ENCODE measurements around the gene FBXO30. TPM values are rescaled to one million over a fixed set of nuclear protein-coding genes. Genes with fewer than 3 reads are reported as not detected.

Gene FBXO30
- total RNA-seq, 4 donors from 2014 or later: 7.2 to 12.6 (median 10.4) TPM

GRCh38 chr6:145798530-145798929 lies 16.1 kb downstream of the FBXO30 start:
- ATAC-seq (ENCODE audit: low FRiP score) (no peak), DNase-seq (ENCODE audit: low spot score) (no peak)
- TF ChIP-seq, protein P1, sequence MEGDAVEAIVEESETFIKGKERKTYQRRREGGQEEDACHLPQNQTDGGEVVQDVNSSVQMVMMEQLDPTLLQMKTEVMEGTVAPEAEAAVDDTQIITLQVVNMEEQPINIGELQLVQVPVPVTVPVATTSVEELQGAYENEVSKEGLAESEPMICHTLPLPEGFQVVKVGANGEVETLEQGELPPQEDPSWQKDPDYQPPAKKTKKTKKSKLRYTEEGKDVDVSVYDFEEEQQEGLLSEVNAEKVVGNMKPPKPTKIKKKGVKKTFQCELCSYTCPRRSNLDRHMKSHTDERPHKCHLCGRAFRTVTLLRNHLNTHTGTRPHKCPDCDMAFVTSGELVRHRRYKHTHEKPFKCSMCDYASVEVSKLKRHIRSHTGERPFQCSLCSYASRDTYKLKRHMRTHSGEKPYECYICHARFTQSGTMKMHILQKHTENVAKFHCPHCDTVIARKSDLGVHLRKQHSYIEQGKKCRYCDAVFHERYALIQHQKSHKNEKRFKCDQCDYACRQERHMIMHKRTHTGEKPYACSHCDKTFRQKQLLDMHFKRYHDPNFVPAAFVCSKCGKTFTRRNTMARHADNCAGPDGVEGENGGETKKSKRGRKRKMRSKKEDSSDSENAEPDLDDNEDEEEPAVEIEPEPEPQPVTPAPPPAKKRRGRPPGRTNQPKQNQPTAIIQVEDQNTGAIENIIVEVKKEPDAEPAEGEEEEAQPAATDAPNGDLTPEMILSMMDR (IDR thresholded peaks at IDR 0.05): no peak

DNA sequence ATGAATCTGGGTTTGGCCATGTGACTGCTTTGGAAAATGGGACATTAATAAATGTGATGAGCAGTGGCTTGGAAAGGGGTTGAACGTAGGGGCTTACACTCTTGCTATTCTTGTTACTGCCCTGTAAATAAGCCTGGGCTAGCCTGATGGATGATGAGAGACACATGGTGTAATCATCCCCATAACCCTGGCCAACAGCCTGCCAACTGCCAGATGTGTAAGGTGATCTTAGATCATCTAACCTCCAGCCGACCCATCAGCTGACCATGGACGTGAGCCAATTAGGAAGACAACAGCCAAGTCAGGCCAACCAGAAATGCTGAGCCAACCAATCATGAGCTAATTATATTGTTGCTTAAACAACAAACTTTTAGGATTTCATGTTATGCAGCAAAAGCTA lies 25.2 kb downstream of the FBXO30 start:
- TF ChIP-seq, protein P1 (IDR thresholded peaks at IDR 0.05): no peak
- DNase-seq (ENCODE audit: low spot score): no peak
- no peak for ATAC-seq (ENCODE audit: low FRiP score)

DNA sequence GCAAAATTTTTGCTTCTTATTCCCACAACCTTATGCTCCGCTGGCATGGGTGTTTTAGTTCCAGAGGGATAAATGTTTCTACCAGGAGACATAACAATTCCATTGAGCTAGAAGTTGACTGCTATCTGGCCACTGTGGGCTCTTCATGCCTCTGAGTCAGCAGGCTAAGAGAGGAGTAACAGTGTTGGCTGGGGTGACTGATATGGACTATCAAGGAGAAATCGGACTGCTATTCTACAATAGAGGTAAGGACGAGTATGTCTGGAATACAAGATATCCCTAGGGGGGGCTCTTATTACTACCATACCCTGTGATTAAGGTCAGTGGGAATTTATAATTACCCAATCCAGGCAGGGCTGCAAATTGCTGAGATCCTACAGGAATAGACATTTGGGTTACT lies 26.9 kb downstream of the FBXO30 start:
- no peak for DNase-seq (ENCODE audit: low spot score)
- TF ChIP-seq, protein P1 (IDR thresholded peaks at IDR 0.05): no peak
- no peak for ATAC-seq (ENCODE audit: low FRiP score)

DNA sequence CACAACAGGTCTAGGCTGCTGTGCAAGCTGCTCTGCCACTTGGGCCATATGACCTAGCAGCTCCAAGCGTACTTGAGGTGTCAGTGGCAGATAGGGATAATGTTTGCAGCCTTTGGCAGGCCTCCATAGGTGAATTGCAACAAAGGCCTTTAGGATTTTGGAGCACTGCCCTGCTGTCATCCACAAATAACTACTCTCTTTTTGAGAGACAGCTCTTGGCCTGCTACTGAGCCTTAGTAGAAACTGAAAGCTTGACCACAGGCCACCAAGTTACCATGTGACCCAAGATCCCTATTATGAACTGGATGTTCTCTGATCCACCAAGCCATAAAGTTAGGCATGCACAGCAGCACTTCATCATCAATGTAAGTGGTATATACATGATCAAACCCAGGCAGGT lies 29.9 kb downstream of the FBXO30 start:
- ATAC-seq (ENCODE audit: low FRiP score): no peak
- TF ChIP-seq, protein P1 (IDR thresholded peaks at IDR 0.05): no peak
- DNase-seq (ENCODE audit: low spot score): no peak

GRCh38 chr6:145783796-145784195 lies 30.8 kb downstream of the FBXO30 start:
- TF ChIP-seq, protein P1 (IDR thresholded peaks at IDR 0.05): no peak
- no peak for DNase-seq (ENCODE audit: low spot score)
- ATAC-seq (ENCODE audit: low FRiP score): no peak

DNA sequence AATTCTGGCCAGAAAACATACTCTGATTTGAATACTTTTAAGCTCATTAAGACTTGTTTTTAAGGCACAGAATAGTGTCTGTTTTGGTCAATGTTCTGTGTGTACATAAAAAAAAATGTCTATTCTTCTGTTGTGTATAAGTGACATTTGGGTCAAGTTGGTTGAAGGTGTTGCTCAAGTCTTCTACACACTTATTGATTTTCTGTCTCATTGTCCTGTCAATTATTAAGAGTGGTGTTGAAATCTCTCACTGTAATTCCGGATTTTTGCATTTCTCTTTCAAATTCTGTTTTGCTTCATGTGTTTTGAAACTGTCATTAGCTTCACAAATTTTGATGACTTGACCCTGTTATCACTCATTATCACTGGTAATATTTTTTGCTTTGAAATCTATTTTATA lies 41.7 kb downstream of the FBXO30 start:
- ATAC-seq (ENCODE audit: low FRiP score): no peak
- TF ChIP-seq, protein P1 (IDR thresholded peaks at IDR 0.05): no peak
- DNase-seq (ENCODE audit: low spot score): no peak

DNA sequence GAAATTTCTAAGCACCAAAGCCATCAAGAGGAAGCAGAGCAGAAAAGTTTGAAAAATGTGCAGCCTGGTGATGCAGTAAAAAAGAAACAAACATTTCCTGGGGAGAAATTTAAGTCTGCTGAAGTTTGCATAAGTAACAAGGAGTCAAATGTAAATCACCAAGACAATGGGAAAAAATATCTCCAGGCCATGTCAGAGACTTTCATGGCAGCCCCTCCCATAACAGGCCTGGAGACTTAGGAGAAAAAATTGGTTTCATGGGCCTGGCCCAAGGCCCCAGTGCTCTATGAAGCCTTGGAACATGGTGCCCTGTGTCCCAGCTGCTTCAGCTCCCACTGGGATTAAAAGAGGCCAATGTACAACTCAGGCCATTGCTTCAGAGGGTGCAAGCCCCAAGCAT lies 49.1 kb downstream of the FBXO30 start:
- ATAC-seq (ENCODE audit: low FRiP score): no peak

More for the DNA sequence above, 49.1 kb downstream of the FBXO30 start:
- TF ChIP-seq, protein P1 (IDR thresholded peaks at IDR 0.05): no peak
- DNase-seq (ENCODE audit: low spot score): no peak

Data from omental fat pad (tissue), 4 donors.